GM18499 (cell line): ENCODE data around the gene ICOSLG.
"Not testable (repeated sequence)": the region's sequence is repeated elsewhere in the genome, so short reads cannot be mapped to it uniquely, and the experiment has no call there.

ENCODE experiments used
- ATAC-seq: cut with Tn5 transposase; IDR thresholded peaks from one replicate; pipeline ENCODE4 v1.9.1; 2021; ENCODE audit warnings: moderate number of reproducible peaks; ENCODE audit not compliant: insufficient read depth, unreplicated experiment

ICOSLG gene

DNA sequence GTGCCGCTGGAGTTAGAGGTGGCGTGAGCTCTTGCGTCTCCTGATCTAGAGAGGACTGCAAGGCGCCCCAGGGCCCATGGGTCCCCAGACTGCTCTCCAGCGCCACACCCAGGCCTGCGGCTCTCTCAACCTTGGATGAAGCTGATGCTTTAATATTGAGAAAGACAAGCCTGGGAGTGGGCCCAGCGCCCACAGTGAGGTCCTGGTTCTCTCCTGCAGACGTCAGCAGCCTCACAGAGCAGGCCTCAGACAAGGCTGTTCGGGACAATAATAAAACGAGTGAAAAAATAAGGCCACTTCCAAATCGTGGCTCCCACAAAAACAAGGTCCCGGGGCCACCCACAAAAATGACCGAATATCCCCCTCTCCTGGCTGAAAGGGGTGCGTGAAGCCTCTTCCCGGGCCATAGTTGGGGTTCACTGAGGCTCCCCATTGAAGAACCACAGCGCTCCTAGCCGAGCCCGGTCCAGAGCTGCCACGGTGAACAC, 27.0 kb upstream of the ICOSLG start:
- ATAC-seq: no peak

DNA sequence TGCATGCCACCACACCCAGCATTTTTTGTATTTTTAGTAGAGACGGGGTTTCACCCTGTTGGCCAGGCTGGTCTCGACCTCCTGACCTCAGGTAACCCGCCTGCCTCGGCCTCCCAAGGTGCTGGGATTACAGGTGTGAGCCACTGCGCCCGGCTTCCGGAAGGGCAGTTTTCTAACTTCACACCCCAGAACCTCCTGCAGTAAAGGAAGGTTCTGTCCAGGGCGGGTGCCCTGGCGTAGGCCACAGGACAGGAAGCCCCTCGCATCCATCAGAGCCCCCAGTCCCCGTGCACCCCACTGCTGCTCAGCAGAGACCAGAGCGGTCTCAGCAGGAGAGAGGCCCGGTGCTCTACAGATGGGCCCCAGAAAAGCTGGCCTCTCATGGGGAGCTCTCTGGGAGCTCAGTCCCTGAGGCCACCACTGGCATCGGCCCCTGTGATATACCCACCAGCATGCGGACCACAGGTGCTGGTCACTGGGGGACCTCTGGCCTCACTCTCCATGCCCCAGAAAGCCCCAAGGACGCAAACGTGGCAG, 25.1 kb upstream of the ICOSLG start:
- ATAC-seq: no peak

DNA sequence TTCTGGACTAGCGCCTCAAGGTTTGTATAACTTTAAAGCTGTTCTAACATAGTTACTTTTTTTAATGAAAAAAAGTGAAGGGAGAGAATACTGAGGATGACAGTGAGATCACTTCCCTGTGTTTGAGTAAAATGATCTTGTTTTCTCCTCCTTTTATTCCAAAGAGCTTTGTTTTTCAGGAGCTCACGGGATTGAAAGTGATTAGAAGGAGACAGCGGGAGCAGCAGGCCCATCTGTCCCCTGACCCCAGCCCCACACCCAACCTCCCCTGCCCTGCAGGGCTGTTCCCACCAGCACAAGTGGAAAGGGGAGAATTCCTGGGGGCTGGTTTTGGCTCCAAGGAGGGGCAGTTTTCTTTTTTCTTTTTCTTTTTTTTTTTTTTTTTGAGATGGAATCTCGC, 23.0 kb upstream of the ICOSLG start:
- ATAC-seq: no peak

DNA sequence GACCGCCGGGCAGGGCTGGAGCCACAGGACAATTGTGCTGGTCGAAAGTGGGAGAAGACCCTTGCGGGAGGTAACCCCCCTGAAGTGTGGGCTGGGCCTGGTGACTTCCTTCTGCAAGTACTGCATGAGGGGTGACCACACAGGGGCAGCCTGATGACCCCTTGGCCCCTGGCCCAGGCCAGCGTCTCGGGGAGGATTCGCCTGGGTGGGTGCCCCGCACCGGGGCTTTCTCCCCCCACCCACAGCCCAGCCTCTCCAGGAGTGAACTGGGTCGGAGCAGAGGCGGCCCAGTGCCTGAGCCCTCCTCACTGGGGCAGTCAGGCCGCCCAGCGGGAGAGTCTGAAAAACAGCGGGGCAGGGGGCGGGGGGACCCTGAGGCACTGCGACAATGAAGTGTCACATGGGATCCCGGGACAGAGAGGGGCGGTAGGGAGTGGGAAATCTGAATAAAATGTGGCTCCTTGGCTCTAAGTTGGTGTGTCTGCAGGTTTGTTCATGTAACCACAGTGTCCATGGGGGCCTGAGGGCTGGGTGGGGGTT, 22.5 kb upstream of the ICOSLG start:
- no peak for ATAC-seq

DNA sequence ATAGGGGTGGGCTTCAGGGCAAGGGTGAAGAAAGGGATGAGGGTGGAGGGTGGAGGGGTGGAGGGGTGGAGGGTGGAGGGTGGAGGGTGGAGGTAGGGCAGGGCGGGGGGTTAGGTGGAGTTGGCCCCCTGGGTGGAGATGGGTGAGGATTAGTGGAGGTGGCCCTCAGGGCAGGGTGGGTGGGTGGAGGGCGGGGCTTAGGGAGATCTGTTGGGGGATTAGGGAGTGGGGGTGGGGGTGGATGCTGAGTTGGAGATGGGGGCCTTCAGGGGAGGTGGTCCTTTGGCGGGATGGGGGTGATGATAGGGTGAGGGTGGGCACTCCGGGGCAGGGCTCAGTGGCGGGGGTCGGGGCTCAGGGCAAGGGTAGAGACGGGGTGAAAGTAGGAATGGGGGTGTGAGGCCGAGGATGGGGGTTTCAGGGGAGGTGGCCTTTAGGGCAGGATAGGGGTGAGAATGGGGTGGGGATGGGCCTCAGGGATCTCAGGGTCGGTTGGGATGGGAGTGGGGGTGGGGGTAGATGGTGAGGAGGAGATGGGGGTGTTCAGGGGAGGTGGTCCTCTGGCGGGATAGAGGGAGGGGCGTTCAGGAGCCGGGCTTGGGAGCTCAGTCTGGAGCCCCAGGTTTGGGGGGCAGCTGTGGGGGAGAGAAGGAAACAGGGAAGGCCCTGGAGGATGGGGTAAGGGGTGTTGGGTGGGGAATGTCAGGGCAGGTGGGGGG, 21.8 kb upstream of the ICOSLG start:
- ATAC-seq: no peak

DNA sequence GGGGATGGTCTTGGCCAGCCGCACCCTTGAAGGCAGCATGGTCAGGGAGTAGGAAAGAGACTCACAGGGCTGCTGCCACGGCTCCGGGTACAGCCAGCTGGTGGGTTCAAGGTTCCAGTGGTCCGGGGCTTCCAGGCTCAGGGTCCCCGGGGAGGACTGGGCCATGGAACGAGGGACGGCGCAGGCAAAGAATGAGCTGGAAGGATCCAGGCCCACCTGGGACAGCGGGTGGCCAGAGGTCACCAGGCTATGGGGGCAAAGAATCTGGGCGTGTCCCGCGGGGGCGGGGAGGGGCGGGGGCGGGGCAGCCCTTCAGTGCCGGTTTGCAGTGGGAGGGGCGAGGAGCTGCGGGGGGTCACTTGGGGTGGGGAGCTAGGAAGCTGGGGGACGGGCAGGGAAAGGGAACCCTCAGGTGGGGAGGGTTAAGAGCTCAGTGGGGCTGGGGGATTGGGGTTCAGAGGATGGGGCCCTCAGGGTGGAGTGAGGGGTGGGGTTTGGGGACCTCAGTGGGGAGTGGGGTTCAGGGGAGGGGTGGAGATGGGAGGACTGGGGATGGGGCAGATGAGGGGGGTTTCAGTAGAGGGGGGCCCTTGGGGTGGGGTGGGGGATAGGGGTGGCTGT, 21.0 kb upstream of the ICOSLG start, which contains the start of gene DNMT3L:
Gene DNMT3L (minus strand): TSS at position 223 of the 621 bp plus-strand sequence. CDS start 638 bp downstream, outside the sequence.
- ATAC-seq: no peak

DNA sequence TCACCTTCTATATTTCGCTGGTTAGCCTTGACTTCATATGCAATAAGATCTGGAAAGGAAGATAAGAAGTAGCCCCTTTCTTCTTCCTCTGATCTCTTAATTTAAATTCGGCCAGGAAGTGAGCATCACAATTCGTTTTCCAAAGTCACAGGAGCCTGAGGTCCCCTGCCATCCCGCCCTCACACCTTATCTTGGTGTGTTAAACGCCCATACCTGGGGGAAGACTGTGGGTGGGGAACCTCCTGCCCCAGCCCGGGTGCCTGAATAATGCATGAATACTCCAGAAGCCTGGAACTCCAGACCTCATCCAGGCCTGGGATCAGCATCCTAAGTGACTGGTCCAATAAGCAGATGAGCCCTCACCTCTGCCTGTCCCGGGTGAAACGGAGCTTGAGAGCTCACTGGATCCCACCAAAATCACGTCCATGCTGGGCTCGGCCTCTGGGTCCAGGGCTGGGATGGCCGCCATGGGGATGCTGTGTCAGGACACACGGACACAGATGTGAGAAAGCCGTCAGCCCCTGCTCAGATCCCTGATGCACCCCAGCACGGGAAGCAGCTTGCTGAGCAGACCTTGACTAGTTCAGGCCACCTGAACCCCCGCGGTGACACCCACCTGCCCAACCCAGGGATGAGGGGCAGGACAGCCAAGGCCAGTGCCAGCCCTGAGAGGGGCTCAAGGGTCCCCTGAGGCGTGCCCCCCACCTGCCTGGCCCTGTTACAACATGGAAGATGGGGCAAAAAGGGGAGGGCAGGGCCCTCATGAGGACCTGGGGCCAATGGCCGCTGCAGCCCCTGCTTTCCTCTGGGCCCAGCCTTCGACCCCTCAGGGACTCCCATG, 20.3 kb upstream of the ICOSLG start:
- ATAC-seq: no peak

DNA sequence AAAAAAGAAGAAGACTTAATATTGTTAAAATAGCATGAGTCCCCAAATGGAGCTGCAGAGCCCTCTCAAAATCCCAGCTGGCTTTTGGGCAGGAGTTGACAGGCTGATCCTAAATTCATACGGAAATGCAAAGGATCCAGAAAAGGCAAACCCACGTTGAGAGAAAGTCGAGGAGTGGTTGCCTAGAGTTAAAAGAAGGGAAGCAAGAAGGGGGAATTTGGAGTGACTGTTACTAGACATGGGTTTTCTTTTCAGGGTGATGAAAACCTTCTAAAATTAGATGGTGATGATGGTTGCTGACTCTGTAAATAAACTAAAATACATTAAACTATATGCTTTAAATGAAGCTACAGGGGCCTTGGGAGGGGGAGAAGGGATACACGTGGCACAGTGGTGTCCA, 19.3 kb upstream of the ICOSLG start:
- no peak for ATAC-seq

DNA sequence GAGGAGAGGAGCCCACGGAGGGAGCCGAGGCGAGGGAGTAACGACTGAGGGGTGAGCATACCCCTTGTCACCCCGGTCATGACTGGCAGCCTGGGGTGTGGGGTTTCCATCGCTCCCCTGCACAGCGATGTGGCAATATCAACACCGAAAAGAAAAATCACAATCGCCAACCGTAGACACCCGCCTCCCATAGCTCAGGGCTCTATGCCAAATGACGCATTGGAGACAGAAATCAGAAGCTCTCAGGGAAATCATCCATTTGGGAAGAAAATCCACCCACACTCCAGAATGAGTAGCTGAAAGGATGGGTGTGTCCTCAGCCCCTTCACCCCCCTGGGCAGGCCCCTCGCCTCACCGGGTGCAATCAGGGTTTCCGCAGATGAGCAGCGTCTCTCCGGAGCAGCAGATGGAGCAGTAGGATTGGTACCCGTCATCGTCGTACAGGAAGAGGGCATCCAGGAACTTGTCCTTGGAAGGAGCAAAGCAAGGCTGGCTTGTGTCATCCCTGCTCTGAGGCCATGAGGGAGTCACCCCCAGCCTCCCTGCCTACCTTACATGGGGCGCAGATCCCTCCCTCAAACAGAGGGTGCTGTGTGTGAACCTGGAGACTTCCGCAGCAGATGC, 18.5 kb upstream of the ICOSLG start:
- ATAC-seq: no peak

DNA sequence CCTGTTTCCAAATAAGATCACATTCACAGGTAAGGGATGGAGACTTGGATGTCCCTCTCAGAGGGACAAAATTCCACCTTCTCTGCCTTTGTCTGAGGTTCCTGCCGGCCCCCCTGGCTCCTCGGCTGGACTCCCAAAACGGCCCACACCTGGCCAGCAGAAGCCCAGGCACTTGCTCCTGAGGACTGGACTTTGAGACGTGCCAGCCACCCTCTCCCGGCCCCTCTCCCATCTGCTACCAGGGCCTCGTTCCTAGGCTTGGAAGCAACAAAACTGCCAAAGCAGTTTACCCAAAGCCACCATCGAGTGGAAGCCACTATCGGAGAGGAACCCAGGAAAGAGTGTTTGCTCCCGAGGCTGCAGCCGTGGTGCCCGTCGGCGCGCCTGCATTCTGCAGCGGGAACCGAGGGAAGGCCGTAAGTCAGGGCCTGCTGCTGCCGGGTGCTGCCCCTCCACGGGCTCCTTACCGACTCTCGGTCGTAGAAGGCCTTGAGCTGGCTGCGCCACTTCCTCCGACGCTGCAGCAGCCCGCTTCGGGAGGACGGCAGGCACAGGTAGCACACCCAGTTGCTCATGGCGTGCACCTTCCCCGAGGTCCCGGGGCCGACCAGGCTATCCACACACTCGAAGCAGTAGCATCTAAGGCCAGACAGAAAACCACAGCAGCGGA, 17.4 kb upstream of the ICOSLG start:
- ATAC-seq: no peak

DNA sequence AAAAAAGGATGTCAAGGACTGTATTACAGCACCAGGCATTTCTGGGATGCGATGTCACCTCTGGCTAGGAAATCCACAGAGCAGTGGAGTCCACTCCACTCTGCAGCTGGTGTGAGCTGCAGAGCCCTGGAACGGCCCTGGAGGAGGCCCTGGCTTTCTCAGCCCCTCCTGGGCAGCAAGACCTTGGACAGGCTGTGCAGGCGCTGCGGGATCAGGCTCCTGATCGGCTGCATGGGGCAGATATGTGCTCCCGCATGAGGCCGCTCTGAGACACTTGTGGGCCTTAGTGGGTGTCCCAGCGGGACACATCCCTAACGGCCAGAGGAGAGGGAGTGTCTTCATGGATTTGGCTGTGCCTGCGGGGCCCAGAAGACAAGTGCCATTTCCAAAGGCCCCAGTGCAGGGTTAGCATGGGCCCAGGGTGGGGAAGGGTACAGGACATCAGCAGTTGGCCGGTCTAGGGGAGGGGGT, 14.8 kb upstream of the ICOSLG start:
- ATAC-seq: no peak

DNA sequence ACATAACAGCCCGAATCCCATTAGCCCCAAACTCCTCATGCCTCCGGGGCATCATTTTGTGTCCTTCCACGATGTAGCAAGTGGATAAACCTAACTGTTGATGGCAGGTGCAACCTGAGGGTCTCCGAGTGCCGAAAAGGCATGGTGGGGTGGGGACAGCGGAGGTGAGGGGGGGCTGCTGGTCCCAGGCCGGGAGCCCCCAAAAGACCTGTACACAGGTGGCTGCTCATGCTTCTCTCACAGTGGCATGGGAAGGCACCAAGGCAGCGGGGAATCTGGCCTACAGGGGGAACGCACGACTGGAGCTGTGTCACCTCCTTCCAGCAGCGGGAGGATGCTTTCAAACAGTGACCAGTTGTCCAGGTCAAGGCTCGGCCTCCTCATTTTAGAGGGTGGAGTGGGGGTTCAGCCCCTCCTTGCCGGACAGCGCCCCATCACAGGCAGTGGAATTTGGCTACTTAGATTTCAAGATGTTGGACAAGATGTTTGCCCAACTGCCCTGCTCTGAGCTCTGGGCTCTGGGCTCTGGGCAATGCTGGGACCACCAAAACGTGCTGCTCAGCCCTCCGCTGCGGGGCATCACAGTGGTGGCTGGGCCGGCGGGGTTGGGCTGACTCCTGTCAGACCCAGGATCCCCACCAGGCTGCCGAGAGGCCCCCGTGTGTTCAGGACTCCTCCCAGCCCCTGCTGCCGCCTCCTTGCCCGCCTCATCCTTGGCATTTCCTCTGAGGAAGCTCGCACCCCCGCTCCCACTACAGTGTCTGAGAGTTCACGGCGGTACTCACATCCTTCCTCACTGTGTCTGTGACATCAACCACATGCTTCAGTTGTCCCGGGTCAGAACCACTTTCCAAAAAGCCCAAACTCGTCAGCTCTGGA, 13.3 kb upstream of the ICOSLG start:
- ATAC-seq: no peak

DNA sequence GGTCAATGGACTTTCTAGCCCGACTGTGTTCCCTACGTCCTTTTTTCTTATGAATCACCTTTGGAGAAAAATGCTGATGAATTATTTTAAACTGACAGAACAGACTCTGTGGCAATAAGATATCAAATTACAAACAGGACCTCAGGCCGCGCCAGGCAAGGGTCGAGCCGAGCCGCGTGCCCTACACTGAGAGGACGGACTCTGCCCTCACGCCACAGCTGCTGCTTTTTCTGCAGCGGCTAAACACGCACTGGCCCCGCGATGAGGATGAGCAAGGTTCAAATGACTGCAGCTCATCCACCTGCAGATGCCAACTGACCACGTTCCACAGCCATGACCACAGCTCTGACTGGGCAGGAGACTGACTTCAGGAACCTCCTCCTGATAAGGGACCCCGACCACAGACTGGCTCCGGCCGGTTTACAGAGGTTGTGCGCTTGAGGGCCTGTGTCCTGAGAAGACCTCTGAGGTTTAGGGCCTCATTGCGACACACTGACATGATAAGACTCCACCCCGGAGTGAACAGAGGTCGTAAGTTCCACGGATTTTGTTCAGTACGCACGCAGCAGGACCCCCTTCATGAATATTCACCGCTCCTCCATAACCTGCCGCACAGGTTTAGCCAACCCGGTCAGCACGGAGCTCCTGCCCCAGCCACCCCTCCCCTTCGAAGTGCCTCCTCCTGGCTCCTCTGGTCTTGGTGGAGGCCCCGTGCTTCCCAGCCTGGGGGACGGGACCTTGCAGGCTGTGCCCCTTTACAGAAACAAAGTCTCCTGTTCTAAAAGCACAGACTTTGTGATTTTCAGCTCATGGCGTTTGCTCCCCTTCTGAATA, 8.7 kb upstream of the ICOSLG start:
- ATAC-seq: not testable (repeated sequence)

DNA sequence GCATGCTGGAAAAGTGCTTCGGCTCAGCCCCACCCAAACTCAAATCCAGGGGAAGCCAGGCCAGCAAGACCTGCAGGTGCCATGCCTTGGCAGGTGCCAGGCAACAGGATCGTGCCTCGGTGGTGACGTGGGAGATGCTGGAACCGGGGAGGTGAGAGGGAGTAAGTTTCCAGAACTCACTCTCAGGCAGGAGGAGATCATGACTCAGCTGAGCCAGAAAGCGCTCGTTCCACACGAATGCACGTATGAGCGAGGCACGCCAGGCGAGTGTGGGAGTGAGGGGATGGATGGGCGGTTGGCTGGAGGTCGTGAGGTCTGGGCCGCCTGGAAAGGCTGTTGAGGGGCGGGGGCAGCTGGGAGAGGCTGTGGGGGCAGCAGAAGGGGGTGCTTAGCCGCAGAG, 7.2 kb upstream of the ICOSLG start:
- ATAC-seq: not testable (repeated sequence)

DNA sequence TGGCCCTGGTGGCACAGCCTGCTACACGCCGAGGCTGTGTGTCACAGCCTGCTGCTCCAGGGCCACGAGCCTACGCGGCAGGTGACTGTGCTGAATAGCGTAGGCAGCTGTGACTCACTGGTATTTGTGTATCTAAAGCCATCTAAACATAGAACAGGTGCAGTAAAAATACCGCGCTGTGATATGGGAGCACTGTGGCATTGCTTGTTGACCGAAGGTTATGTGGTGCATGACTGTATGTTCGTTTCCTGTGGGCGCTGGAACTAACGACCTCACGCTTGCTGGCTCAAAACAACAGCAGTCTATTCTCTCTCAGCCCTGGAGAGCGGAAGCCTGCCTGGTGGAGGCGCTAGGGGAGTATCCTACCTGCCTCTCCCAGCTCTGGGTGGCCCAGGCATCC, 3.2 kb upstream of the ICOSLG start:
- ATAC-seq: peak; percentile 50

DNA sequence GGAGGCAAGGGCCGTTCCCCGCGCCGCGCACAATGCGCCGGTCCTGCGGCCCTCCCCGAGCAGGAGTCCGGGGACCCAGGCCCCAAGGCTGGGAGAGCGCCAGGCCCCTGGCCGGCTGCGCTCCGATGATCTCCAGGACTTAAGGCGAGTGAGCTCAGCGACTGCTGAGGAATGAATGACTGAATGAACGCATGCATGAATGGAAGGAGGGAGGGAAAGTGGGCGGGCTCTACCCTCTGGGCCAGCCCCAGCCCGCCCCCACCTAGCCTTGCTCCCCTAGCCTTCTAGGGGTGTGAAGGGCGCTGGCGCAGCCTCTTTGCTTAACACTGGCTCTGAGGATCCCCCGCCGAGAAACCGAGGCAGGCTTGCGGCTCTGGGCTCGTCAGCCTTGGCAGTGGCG, 538 bp upstream of the ICOSLG start:
- ATAC-seq: not testable (repeated sequence)

DNA sequence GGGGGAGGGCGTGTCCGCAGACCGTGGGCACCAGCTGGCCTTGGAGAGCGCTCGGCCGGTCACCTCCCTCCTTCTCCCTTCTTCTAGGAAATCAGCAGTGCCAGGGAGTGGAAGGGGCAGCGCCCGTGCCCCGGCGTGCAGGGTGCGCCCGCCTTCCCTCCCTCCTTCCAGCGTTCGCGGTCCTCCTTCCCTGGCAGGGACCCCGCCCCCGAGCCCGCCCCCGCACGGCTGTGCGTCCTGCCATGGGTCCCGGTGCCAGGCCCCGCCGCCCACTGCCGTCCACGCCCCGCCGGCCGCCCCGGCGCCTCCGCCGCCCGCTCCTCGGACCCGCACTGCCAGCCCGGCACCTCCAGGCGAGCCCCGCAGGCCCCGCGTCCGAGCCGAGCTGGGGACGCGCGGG, 390 bp downstream of the ICOSLG start:
- ATAC-seq: not testable (repeated sequence)

DNA sequence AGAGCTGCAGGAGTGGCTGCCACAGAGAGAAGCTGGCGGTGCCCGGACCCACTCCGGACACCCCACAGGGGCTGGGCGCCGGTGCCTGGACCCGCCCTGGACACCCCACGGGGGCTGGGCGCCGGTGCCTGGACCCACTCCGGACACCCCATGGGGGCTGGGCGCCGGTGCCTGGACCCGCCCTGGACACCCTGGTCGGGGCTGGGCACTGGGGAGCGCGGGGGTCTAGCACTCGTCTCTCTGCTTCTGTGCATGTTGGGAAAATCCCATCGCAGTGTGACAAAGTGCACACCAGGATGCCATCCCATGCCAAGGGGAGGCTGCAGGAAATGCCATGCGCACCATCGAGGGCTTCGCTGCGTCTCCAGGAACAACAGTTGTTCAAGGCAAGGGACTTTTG, 11.2 kb downstream of the ICOSLG start:
- not testable (repeated sequence) for ATAC-seq
